ENCODE results near the gene FOSL1.

- TF ChIP-seq EP300 (IDR thresholded peaks at IDR 0.05), result no peak
- TF ChIP-seq POLR2A (IDR thresholded peaks at IDR 0.05), result no peak
- TF ChIP-seq CTCF (IDR thresholded peaks at IDR 0.05), result no peak
Observed at GRCh38 chr11:65870706-65871681, 29.2 kb downstream of the FOSL1 start.

Data from tibial nerve (tissue), 4 donors.